Testis (tissue), 3 donors: ENCODE measurements around the gene CACNG8. TPM values are rescaled to one million over a fixed set of nuclear protein-coding genes. Genes with fewer than 3 reads are reported as not detected.
A peak's percentile ranks its signal among the peaks of the same experiment; 100 is the strongest.

Source experiments
- DNase-seq: peaks from one replicate; pipeline ENCODE4 v3.0.0-alpha.2; 2019
- H3K27ac ChIP-seq, 2 donors: fragments of 200-600 bp; sonication (generic); one replicate each; pipeline ENCODE4 v1.5.1; 2019
- H3K27me3 ChIP-seq: fragments of 200-600 bp; sonication (generic); one replicate; pipeline ENCODE4 v1.5.1; 2019
- H3K36me3 ChIP-seq: fragments of 200-600 bp; sonication (generic); one replicate; pipeline ENCODE4 v1.5.1; 2017; ENCODE audit warnings: low read depth; ENCODE audit errors: missing control alignments
- H3K4me1 ChIP-seq: fragments of 200-600 bp; sonication (generic); one replicate; pipeline ENCODE4 v1.5.1; 2019
- H3K4me3 ChIP-seq, 2 donors: fragments of 200-600 bp; sonication (generic); one replicate each; pipeline ENCODE4 v1.5.1; 2017 to 2019
- H3K9me3 ChIP-seq: fragments of 200-600 bp; sonication (generic); one replicate; pipeline ENCODE4 v1.5.1; 2017
- POLR2A ChIP-seq: fragments of 450-650 bp; IDR thresholded peaks from one replicate; pipeline ENCODE4 v1.6.1; 2017; ENCODE audit warnings: antibody characterized with exemption, mild to moderate bottlenecking, moderate library complexity
- WGBS, 2 donors: methylation state at CpG; one replicate each; pipeline ENCODE4 v1.1.5; 2018; 5-methylcytosine and 5-hydroxymethylcytosine counted together
- intact Hi-C: fragments of 100-400 bp; cut with DNase I; formaldehyde crosslinking; loops from one replicate; pipeline ENCODE4 v1.15.1; 2023; ENCODE audit warnings: low total_unique reads
- polyA plus RNA-seq: library from polyadenylated mRNA; stranded (reverse); fragments of 350-450 nt; fragmentation: Illumina TruSeq; extraction: RNeasy Lipid Tissue Mini Kit (QIAGEN cat#74804); gene quantifications from one replicate; pipeline ENCODE4 v1.2.3, GENCODE V29; 2014; ENCODE audit warnings: low read depth, low replicate concordance; ENCODE audit not compliant: insufficient read depth
- total RNA-seq, 2 donors: library from RNA; depleted of rRNA; stranded (reverse); fragments of >200 nt; gene quantifications; one replicate each; pipeline ENCODE4 v1.2.3, GENCODE V29; 2016
- TF ChIP-seq, protein P1 (sequence below), 3 experiments: fragments of 450-650 bp in 2 of 3; fragments of 200-600 bp in 1 of 3; sonication (generic) in 1 of 3; IDR thresholded peaks; one replicate each; pipeline ENCODE4 v1.5.1; 2016 to 2019; ENCODE audit warnings: antibody characterized with exemption in 3 of 3, mild to moderate bottlenecking in 2 of 3, moderate library complexity in 1 of 3

CACNG8 gene
- total and polyA plus RNA-seq, 3 donors from 2014 or later: 0.36 to 0.94 (median 0.62) TPM

- WGBS, 2 donors: 65 to 67% methylated on average over 7 of the region's 7 CpGs
- Histone ChIP-seq H3K9me3 (no peaks in the 10 kb centered on the region), H3K27me3 (no peaks in the 10 kb centered on the region), H3K27ac (no peak overlapping the region), H3K4me3 (no peak overlapping the region), H3K4me1 (no peaks in the 10 kb centered on the region), H3K36me3 (no peaks in the 10 kb centered on the region)
- TF ChIP-seq, protein P1, sequence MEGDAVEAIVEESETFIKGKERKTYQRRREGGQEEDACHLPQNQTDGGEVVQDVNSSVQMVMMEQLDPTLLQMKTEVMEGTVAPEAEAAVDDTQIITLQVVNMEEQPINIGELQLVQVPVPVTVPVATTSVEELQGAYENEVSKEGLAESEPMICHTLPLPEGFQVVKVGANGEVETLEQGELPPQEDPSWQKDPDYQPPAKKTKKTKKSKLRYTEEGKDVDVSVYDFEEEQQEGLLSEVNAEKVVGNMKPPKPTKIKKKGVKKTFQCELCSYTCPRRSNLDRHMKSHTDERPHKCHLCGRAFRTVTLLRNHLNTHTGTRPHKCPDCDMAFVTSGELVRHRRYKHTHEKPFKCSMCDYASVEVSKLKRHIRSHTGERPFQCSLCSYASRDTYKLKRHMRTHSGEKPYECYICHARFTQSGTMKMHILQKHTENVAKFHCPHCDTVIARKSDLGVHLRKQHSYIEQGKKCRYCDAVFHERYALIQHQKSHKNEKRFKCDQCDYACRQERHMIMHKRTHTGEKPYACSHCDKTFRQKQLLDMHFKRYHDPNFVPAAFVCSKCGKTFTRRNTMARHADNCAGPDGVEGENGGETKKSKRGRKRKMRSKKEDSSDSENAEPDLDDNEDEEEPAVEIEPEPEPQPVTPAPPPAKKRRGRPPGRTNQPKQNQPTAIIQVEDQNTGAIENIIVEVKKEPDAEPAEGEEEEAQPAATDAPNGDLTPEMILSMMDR (IDR thresholded peaks at IDR 0.05): no peak
- no peak for TF ChIP-seq POLR2A
- intact Hi-C loops: no loop called here
- DNase-seq: no peak
These were observed 26.7 kb upstream of the CACNG8 start for GRCh38 chr19:53936029-53936428.

- WGBS, 2 donors: 1 to 7% methylated on average over 27 to 55 of the region's 55 CpGs
- DNase-seq: peak; percentile 86
- no peak for TF ChIP-seq POLR2A
- TF ChIP-seq, protein P1 (IDR thresholded peaks at IDR 0.05): no peak
- intact Hi-C loops: no loop called here
- Histone ChIP-seq H3K4me3 (peak overlapping the region; percentile 31 to 47), H3K4me1 (no peaks in the 10 kb centered on the region), H3K27ac (no peak overlapping the region), H3K9me3 (no peaks in the 10 kb centered on the region), H3K36me3 (no peaks in the 10 kb centered on the region), H3K27me3 (no peaks in the 10 kb centered on the region)
These were observed 20.5 kb upstream of the CACNG8 start for GRCh38 chr19:53942001-53942786.

GRCh38 chr19:53944416-53944815 lies 18.3 kb upstream of the CACNG8 start:
- Histone ChIP-seq H3K36me3 (no peaks in the 10 kb centered on the region), H3K27ac (no peak overlapping the region), H3K4me3 (no peak overlapping the region), H3K4me1 (no peaks in the 10 kb centered on the region), H3K27me3 (no peaks in the 10 kb centered on the region), H3K9me3 (no peaks in the 10 kb centered on the region)
- TF ChIP-seq, protein P1 (IDR thresholded peaks at IDR 0.05): no peak
- no peak for TF ChIP-seq POLR2A
- no peak for DNase-seq
- 78 to 83% methylated on average over 4 of the region's 4 CpGs for whole genome bisulfite sequencing, 2 donors
- intact Hi-C loops: no loop called here

DNA sequence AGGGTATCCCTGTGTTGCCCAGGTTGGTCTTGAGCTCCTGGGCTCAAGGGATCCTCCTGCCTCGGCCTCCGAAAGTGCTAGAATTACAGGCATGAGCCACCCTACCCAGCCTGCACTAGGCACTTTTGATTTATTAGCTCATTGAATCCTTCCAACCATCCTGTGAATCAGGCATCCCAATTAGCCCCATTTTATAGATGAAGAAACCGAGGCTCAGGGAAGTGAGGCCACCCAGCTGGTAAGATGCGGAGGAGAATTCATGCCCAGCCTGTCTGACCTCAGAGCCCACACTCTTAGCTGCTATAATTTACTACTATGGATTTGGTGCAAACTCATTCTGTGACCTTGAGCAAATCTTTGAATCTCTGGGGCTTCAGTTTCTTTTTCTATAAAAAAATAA lies 17.8 kb upstream of the CACNG8 start:
- intact Hi-C loops: no loop called here
- Histone ChIP-seq H3K27ac (no peak overlapping the region), H3K4me3 (no peak overlapping the region), H3K9me3 (no peaks in the 10 kb centered on the region), H3K36me3 (no peaks in the 10 kb centered on the region), H3K4me1 (no peaks in the 10 kb centered on the region), H3K27me3 (no peaks in the 10 kb centered on the region)
- DNase-seq: no peak
- 83 to 86% methylated on average over 4 of the region's 4 CpGs for WGBS, 2 donors
- no peak for TF ChIP-seq POLR2A
- TF ChIP-seq, protein P1 (IDR thresholded peaks at IDR 0.05): no peak

GRCh38 chr19:53945441-53945840 lies 17.3 kb upstream of the CACNG8 start:
- H3K4me3 ChIP-seq: no peak overlapping the region
- no peak for TF ChIP-seq POLR2A
- TF ChIP-seq, protein P1 (IDR thresholded peaks at IDR 0.05): no peak
- H3K36me3 ChIP-seq: no peaks in the 10 kb centered on the region
- no peaks in the 10 kb centered on the region for H3K4me1 ChIP-seq
- WGBS, 2 donors: 57 to 58% methylated on average over 9 of the region's 9 CpGs
- intact Hi-C loops: no loop called here
- no peaks in the 10 kb centered on the region for H3K9me3 ChIP-seq
- H3K27ac ChIP-seq: no peak overlapping the region
- DNase-seq: no peak
- no peaks in the 10 kb centered on the region for H3K27me3 ChIP-seq
